Measurements from ENCODE around the gene PLK1. TPM values are rescaled to one million over a fixed set of nuclear protein-coding genes. Genes with fewer than 3 reads are reported as not detected.

Gene PLK1
- total and polyA plus RNA-seq, 2 of the 13 experiments (the other 11 are each of a cell fraction or from before 2014, with no cell fraction given), result 71.5 to 76.3 TPM

DNA sequence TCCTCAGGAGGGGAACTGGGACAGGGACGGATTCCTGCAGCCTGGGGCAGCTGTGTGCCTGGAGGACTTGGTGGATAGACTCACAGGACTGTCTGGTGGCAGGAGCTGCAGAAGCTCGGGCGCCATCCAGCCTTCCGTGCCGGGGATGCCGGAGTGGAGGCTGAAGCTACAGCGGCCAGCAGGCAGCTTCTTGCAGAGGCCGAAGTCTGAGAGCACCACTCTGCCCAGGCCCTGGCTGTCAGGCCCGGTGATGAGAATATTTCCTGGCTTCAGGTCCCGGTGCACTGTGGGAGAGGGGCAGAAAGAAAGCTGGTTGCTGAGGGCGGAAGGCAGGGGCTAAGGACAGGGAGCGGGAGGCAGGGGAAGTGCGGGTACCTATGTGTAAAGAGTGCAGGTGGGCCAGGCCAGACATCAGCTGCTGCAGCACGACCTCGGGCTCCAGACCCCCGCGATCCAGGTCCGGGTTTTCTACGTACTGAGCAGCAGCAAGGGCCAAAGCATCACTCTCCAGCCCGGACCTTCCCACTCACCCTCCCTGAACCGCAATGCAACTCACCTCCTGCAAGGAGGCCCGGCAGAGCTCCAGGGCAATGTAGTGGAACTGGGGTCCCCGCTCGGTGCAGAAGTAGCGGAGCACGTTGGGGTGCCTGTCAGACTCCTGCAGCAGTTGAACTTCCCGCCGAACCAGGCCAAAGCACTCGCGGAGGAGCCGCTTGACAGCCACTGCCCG lies 16.1 kb downstream of the PLK1 start (continued):
- TF ChIP-seq ZNF577 (CRISPR knock-in tag; IDR thresholded peaks at IDR 0.05; ENCODE audit: borderline replicate concordance, low read depth) (no peak), ZNF225 (CRISPR knock-in tag; IDR thresholded peaks at IDR 0.05) (peak; percentile 62; the same call in 1 of the 2 replicates), POGZ (CRISPR knock-in tag; IDR thresholded peaks at IDR 0.05) (peak; percentile 76; the same call in 1 of the 2 replicates), ZNF501 (CRISPR knock-in tag; IDR thresholded peaks at IDR 0.05) (peak; percentile 38; the same call in 1 of the 2 replicates), GATAD2A (CRISPR knock-in tag; IDR thresholded peaks at IDR 0.05) (0 out of 2 replicates have a peak, but pooled peaks have one; percentile 14), TSC22D2 (CRISPR knock-in tag; IDR thresholded peaks at IDR 0.05; ENCODE audit: borderline replicate concordance) (no peak), NONO (IDR thresholded peaks at IDR 0.05) (no peak), NONO (CRISPR knock-in tag; conservative IDR thresholded peaks at IDR 0.05) (peak; percentile 62; the same call in 1 of the 2 replicates), MYC (CRISPR knock-in tag; IDR thresholded peaks at IDR 0.05; ENCODE audit: borderline replicate concordance) (no peak), HNF1B (CRISPR knock-in tag; IDR thresholded peaks at IDR 0.05) (0 out of 2 replicates have a peak, but pooled peaks have one; percentile 16), ZNF780A (CRISPR knock-in tag; IDR thresholded peaks at IDR 0.05) (0 out of 2 replicates have a peak, but pooled peaks have one; percentile 32), RXRB (CRISPR knock-in tag; IDR thresholded peaks at IDR 0.05; ENCODE audit: borderline replicate concordance) (peak; percentile 15; the same call in 1 of the 2 replicates), IRF9 (CRISPR knock-in tag; IDR thresholded peaks at IDR 0.05; ENCODE audit: borderline replicate concordance) (peak; percentile 87; the same call in 1 of the 2 replicates), FOSL2 (CRISPR knock-in tag; IDR thresholded peaks at IDR 0.05) (0 out of 2 replicates have a peak, but pooled peaks have one; percentile 4), ZNF788 (CRISPR knock-in tag; IDR thresholded peaks at IDR 0.05; ENCODE audit: borderline replicate concordance) (peak; percentile 63; the same call in 1 of the 2 replicates), POLR2AphosphoS5 (IDR thresholded peaks at IDR 0.05; ENCODE audit: low read depth, low read length) (no peak), HNRNPLL (IDR thresholded peaks at IDR 0.05; ENCODE audit: low read depth, low read length, poor library complexity, severe bottlenecking) (peak; percentile 52), SRF (IDR thresholded peaks at IDR 0.05; ENCODE audit: low read depth, low read length) (no peak), ZNF569 (CRISPR knock-in tag; IDR thresholded peaks at IDR 0.05; ENCODE audit: borderline replicate concordance) (0 out of 2 replicates have a peak, but pooled peaks have one; percentile 41), RFX5 (IDR thresholded peaks at IDR 0.05; ENCODE audit: low read depth, low read length) (0 out of 2 replicates have a peak, but pooled peaks have one; percentile 21), ARID2 (CRISPR knock-in tag; IDR thresholded peaks at IDR 0.05; ENCODE audit: borderline replicate concordance) (0 out of 2 replicates have a peak, but pooled peaks have one; percentile 35)
- TF ChIP-seq, protein P1, sequence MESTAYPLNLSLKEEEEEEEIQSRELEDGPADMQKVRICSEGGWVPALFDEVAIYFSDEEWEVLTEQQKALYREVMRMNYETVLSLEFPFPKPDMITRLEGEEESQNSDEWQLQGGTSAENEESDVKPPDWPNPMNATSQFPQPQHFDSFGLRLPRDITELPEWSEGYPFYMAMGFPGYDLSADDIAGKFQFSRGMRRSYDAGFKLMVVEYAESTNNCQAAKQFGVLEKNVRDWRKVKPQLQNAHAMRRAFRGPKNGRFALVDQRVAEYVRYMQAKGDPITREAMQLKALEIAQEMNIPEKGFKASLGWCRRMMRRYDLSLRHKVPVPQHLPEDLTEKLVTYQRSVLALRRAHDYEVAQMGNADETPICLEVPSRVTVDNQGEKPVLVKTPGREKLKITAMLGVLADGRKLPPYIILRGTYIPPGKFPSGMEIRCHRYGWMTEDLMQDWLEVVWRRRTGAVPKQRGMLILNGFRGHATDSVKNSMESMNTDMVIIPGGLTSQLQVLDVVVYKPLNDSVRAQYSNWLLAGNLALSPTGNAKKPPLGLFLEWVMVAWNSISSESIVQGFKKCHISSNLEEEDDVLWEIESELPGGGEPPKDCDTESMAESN (CRISPR knock-in tag; conservative IDR thresholded peaks at IDR 0.05), result peak; percentile 68; the same call in 1 of the 2 replicates
- TF ChIP-seq, protein P2, sequence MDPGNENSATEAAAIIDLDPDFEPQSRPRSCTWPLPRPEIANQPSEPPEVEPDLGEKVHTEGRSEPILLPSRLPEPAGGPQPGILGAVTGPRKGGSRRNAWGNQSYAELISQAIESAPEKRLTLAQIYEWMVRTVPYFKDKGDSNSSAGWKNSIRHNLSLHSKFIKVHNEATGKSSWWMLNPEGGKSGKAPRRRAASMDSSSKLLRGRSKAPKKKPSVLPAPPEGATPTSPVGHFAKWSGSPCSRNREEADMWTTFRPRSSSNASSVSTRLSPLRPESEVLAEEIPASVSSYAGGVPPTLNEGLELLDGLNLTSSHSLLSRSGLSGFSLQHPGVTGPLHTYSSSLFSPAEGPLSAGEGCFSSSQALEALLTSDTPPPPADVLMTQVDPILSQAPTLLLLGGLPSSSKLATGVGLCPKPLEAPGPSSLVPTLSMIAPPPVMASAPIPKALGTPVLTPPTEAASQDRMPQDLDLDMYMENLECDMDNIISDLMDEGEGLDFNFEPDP (CRISPR knock-in tag; conservative IDR thresholded peaks at IDR 0.05), result no peak

All from HepG2 (cell line).